RWPE1 (cell line): Measurements from ENCODE around the gene FIS1.

Experiments
- CTCF ChIA-PET: fragments of 350-600 bp; sonication (Branson Sonifier 250); formaldehyde crosslinking; extraction: SDS; loops from one replicate; lab custom pipeline; 2021; lab: Yijun Ruan, JAX
- POLR2A ChIA-PET: fragments of 400-600 bp; formaldehyde crosslinking; extraction: SDS; loops from one replicate; lab custom pipeline; 2020; ENCODE audit warnings: antibody characterized with exemption; ENCODE audit not compliant: low non-redundant PET; lab: Yijun Ruan, JAX
- DNase-seq: peaks from one replicate; pipeline ENCODE4 v3.0.0; 2012; ENCODE audit warnings: low spot score
- H3K27ac ChIP-seq: fragments of 450-650 bp; 2 replicates; pipeline ENCODE4 v1.5.1; 2017
- TF ChIP-seq, protein P1 (sequence below): fragments of 450-650 bp; conservative IDR thresholded peaks from 2 replicates; pipeline ENCODE4 v1.5.1; 2017; ENCODE audit warnings: low read depth, mild to moderate bottlenecking

Gene FIS1

GRCh38 chr7:101238226-101239182, 6.4 kb downstream of the FIS1 start:
- peak overlapping the region; percentile 36 for H3K27ac ChIP-seq
- ChIA-PET POLR2A (interaction anchor here (1.3 kb wide), 1 partner anchor 21 kb away, joined by 5 read pairs; the partner anchor contains the start of genes PLOD3 and ZNHIT1), CTCF (no interaction called here)
- no peak for DNase-seq
- TF ChIP-seq, protein P1, sequence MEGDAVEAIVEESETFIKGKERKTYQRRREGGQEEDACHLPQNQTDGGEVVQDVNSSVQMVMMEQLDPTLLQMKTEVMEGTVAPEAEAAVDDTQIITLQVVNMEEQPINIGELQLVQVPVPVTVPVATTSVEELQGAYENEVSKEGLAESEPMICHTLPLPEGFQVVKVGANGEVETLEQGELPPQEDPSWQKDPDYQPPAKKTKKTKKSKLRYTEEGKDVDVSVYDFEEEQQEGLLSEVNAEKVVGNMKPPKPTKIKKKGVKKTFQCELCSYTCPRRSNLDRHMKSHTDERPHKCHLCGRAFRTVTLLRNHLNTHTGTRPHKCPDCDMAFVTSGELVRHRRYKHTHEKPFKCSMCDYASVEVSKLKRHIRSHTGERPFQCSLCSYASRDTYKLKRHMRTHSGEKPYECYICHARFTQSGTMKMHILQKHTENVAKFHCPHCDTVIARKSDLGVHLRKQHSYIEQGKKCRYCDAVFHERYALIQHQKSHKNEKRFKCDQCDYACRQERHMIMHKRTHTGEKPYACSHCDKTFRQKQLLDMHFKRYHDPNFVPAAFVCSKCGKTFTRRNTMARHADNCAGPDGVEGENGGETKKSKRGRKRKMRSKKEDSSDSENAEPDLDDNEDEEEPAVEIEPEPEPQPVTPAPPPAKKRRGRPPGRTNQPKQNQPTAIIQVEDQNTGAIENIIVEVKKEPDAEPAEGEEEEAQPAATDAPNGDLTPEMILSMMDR: no peak

GRCh38 chr7:101237206-101238067, 7.4 kb downstream of the FIS1 start, which contains the start of gene CLDN15:
CLDN15 (minus strand) TSS chr7:101237802; CDS start chr7:101237581, 221 bp downstream.
- CTCF ChIA-PET: interaction anchor here (0.8 to 1.1 kb wide), 2 partner anchors 45 to 93 kb away, joined by 3 to 7 read pairs; no protein-coding TSS in a partner anchor
- no peak for DNase-seq
- POLR2A ChIA-PET: interaction anchor here (0.6 to 1.3 kb wide), 2 partner anchors 18 to 20 kb away, joined by 5 to 6 read pairs; partner anchors contain the start of genes PLOD3 and ZNHIT1

GRCh38 chr7:101236292-101236835, 8.5 kb downstream of the FIS1 start:
- ChIA-PET POLR2A (interaction anchor here (0.6 kb wide), 1 partner anchor 17 kb away, joined by 6 read pairs; no protein-coding TSS in a partner anchor), CTCF (interaction anchor here (1.1 to 2.5 kb wide), 2 partner anchors 8 to 44 kb away, joined by 7 to 12 read pairs; partner anchors contain the start of gene FIS1)
- H3K27ac ChIP-seq: peak overlapping the region; percentile 24
- DNase-seq: no peak
- TF ChIP-seq, protein P1: no peak

More at GRCh38 chr7:101237206-101238067, 7.4 kb downstream of the FIS1 start, which contains the start of gene CLDN15:
- H3K27ac ChIP-seq: peak within 1 kb of the TSS; percentile 36
- TF ChIP-seq, protein P1: no peak

- CTCF ChIA-PET: interaction anchor here (2.5 kb wide), 1 partner anchor 9 kb away, joined by 12 read pairs; the partner anchor contains the start of gene FIS1
- H3K27ac ChIP-seq: peak overlapping the region; percentile 24
- POLR2A ChIA-PET: no interaction called here
- DNase-seq: no peak
- TF ChIP-seq, protein P1: no peak
These were observed 9.4 kb downstream of the FIS1 start for GRCh38 chr7:101235522-101235921.

GRCh38 chr7:101235050-101235449, 9.8 kb downstream of the FIS1 start:
- H3K27ac ChIP-seq: peak overlapping the region; percentile 24; the same call in 1 of the 2 replicates
- ChIA-PET POLR2A (no interaction called here), CTCF (interaction anchor here (2.5 kb wide), 1 partner anchor 9 kb away, joined by 12 read pairs; the partner anchor contains the start of gene FIS1)
- no peak for DNase-seq
- TF ChIP-seq, protein P1: 0 out of 2 replicates have a peak, but pooled peaks have one; percentile 11
